ENCODE results near the gene USP31.

Gene USP31

DNA sequence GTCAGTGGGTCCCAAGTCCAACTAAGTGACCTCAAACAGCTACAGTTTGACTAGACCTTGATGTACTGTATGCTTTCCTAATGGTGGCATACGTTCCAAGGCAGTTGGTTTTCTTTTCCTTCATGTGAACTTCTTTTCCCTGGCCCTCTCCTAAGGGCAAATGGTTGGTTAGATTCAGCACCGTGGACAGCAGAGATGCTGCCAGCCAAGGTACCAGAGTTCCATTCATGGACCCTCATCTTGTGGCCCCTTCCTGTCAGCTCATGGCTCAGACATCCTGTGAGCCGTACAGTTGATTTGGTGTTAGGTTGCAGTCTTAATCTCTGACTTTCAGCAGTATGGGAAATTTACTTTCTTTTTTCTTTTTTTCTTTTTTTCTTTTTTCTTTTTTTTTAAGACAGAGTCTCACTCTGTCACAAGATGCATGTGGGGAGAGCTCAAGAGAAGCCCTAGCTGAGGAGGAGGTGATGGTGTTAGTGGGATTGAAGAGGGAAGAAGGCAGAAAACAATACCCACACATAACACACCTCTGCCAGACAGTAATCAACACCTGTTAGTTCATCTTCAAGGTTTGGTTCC is 122.4 kb downstream of the USP31 start:
- peak; percentile 8 for DNase-seq
- H3K27me3 ChIP-seq (replicated peaks), result no peaks in the 10 kb centered on the region
- in situ Hi-C loops (cut with HindIII; ENCODE audit: low pct_ligation_motif_present, low sequenced_read_pairs), result no loop called here
- TF ChIP-seq, protein P1, sequence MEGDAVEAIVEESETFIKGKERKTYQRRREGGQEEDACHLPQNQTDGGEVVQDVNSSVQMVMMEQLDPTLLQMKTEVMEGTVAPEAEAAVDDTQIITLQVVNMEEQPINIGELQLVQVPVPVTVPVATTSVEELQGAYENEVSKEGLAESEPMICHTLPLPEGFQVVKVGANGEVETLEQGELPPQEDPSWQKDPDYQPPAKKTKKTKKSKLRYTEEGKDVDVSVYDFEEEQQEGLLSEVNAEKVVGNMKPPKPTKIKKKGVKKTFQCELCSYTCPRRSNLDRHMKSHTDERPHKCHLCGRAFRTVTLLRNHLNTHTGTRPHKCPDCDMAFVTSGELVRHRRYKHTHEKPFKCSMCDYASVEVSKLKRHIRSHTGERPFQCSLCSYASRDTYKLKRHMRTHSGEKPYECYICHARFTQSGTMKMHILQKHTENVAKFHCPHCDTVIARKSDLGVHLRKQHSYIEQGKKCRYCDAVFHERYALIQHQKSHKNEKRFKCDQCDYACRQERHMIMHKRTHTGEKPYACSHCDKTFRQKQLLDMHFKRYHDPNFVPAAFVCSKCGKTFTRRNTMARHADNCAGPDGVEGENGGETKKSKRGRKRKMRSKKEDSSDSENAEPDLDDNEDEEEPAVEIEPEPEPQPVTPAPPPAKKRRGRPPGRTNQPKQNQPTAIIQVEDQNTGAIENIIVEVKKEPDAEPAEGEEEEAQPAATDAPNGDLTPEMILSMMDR (IDR thresholded peaks at IDR 0.05; ENCODE audit: low read depth, low read length, missing control alignments), result no peak
- no peak overlapping the region for H3K4me3 ChIP-seq (ENCODE audit: low read depth, low read length)
- no peak overlapping the region for H3K27ac ChIP-seq
- no peaks in the 10 kb centered on the region for H3K36me3 ChIP-seq (replicated peaks)

DNA sequence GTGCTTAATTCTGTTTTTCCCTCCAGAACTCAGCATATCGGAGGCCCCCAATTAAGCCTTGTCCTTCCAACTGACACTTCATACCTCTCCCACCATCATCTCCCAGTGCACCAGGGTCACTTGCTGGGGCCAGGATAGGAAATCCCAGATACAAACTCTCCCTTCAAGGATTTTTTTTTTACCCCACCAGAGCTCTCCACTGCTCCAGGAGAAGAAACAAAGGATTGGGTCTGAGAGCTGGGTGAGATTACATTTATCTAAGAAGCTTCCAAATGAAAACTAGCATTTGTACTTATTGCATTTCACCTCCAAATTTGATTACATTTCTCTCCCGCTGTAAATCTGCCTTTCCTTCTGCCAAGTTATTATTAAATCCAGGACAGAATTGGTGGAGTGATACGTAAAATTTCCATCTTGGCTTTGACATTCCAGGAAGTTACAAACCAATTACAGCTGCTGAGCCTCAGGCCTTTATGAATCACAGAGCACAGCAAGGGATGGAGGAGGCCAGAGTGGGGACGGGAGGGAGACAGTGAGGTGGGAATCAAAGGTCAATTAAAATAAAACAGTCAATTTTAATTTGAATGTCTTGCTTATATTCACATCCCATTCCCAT is 123.5 kb downstream of the USP31 start:
- no peak for DNase-seq
- no peak overlapping the region for H3K27ac ChIP-seq
- no peaks in the 10 kb centered on the region for H3K36me3 ChIP-seq (replicated peaks)
- no peak overlapping the region for H3K4me3 ChIP-seq (ENCODE audit: low read depth, low read length)
- in situ Hi-C loops (cut with HindIII; ENCODE audit: low pct_ligation_motif_present, low sequenced_read_pairs), result no loop called here
- TF ChIP-seq, protein P1 (IDR thresholded peaks at IDR 0.05; ENCODE audit: low read depth, low read length, missing control alignments), result no peak
- H3K27me3 ChIP-seq (replicated peaks), result no peaks in the 10 kb centered on the region

DNA sequence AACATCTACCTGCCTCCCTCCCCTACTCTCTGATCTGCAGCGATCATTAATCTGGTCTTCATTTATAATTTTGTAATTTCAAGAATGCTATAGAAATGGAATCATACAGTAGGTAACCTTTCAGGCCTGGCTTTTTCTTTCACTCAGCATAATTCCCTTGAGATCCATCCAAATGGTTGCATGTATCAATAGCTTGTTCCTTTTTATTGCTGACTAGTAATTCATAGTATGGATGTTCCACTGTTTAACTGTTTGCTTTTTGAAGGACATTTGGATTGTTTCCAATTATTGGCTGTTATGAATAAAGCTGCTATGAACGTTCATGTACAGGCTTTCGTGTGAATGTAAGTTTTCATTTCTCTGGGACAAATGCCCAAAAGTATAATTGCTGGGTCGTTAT is 125.2 kb downstream of the USP31 start:
- TF ChIP-seq, protein P1 (IDR thresholded peaks at IDR 0.05; ENCODE audit: low read depth, low read length, missing control alignments), result no peak
- H3K27ac ChIP-seq, result no peak overlapping the region
- in situ Hi-C loops (cut with HindIII; ENCODE audit: low pct_ligation_motif_present, low sequenced_read_pairs), result no loop called here

DNA sequence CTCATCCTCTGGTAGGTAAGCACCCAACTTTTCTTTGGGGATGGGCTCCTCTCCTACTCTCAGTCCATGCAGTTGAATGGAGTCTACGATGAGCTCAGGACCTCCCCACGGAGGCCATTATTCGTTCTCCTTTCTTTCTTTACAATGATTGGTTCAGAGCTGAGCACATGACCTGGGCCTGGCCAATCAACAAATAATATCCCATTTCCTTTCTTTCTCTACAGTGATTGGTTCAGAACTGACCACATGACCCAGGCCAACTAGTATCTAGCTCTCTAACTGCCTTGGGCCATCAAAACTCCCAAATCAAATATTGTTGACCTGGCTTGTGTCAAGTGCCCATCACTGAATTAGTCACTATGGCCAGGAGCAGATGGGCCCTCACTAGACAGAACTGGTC is 129.2 kb downstream of the USP31 start:
- TF ChIP-seq, protein P1 (IDR thresholded peaks at IDR 0.05; ENCODE audit: low read depth, low read length, missing control alignments), result no peak
- H3K27me3 ChIP-seq (replicated peaks), result no peaks in the 10 kb centered on the region
- H3K4me3 ChIP-seq (ENCODE audit: low read depth, low read length), result no peak overlapping the region
- in situ Hi-C loops (cut with HindIII; ENCODE audit: low pct_ligation_motif_present, low sequenced_read_pairs), result no loop called here
- H3K27ac ChIP-seq, result no peak overlapping the region
- DNase-seq, result no peak
- H3K36me3 ChIP-seq (replicated peaks), result no peaks in the 10 kb centered on the region

More for the DNA sequence above, 125.2 kb downstream of the USP31 start:
- H3K27me3 ChIP-seq (replicated peaks), result no peaks in the 10 kb centered on the region
- no peaks in the 10 kb centered on the region for H3K36me3 ChIP-seq (replicated peaks)
- DNase-seq, result no peak
- H3K4me3 ChIP-seq (ENCODE audit: low read depth, low read length), result no peak overlapping the region

DNA sequence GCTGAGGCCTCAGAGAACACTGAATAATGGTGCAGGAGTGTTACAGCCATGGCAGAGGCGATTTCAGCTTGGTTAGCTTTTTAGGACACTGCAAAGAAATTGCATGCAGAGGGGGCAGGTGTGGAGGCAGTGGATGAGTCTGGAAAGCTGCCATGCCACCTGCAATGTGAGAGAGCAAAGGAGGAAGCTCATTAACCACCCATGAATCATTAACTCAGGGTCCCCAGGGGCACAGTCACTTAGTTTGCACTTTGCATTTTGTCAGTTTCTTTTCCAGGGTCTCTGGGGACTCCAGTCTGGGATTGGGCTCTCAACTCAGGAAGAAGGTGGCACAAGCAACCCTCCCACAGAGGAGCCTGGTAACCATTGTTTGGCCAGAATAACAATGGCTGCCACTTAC is 132.9 kb downstream of the USP31 start:
- no peak overlapping the region for H3K27ac ChIP-seq
- H3K27me3 ChIP-seq (replicated peaks), result no peaks in the 10 kb centered on the region
- DNase-seq, result no peak
- no peaks in the 10 kb centered on the region for H3K36me3 ChIP-seq (replicated peaks)
- TF ChIP-seq, protein P1 (IDR thresholded peaks at IDR 0.05; ENCODE audit: low read depth, low read length, missing control alignments), result no peak
- in situ Hi-C loops (cut with HindIII; ENCODE audit: low pct_ligation_motif_present, low sequenced_read_pairs), result no loop called here
- H3K4me3 ChIP-seq (ENCODE audit: low read depth, low read length), result no peak overlapping the region

DNA sequence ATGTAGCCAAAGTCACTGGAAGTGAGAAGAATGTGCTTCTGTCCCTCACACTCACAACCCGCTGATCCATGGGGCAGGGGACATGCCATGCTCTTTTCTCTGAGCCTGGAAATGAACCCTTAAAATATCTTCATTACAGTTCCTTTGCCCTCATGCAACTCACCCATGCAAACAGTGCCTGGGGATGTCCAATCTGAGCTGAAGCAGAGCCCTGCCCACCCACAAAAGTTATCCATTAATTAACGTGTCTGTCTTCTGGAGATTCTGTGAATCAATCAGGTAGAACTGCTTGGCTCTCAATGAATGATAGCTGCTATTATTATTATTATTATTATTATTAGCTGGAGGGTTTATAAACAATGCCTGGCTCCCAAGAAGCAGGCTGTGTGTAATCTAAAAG is 133.7 kb downstream of the USP31 start:
- in situ Hi-C loops (cut with HindIII; ENCODE audit: low pct_ligation_motif_present, low sequenced_read_pairs), result no loop called here

More for the DNA sequence above, 133.7 kb downstream of the USP31 start:
- no peak for DNase-seq
- no peak overlapping the region for H3K4me3 ChIP-seq (ENCODE audit: low read depth, low read length)
- no peak overlapping the region for H3K27ac ChIP-seq
- no peaks in the 10 kb centered on the region for H3K36me3 ChIP-seq (replicated peaks)
- no peaks in the 10 kb centered on the region for H3K27me3 ChIP-seq (replicated peaks)
- TF ChIP-seq, protein P1 (IDR thresholded peaks at IDR 0.05; ENCODE audit: low read depth, low read length, missing control alignments), result no peak

Data from brain microvascular endothelial cell (primary cell).